Measurements from ENCODE around the gene LCOR. TPM values are rescaled to one million over a fixed set of nuclear protein-coding genes. Genes with fewer than 3 reads are reported as not detected.

The LCOR gene
- total RNA-seq, 1 donor, result 58.7 TPM

DNA sequence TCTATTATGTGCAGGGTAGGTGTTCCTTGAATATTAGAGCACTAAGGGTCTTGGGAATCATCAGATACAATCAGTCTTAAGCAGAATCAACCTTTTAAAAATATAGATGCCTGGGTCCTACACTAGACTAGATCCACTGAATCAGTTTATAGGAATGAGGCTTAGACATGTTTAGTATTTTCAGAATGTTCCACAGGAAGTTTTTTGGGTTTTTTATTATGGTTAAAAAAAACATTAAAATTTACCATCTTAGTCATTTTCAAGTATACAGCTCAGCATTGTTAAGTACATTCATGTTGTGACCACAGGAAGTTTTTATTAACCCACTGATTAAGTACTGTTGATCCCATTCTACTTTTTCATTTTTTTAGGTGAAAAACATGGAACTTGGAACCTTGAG, 135.7 kb downstream of the LCOR start:
- TF ChIP-seq CTCF (IDR thresholded peaks at IDR 0.05; ENCODE audit: insufficient read depth, low read depth, low read length), result no peak
- peak; percentile 33 for DNase-seq (ENCODE audit: low read depth)
- H3K4me3 ChIP-seq (ENCODE audit: low read depth, low read length), result no peak overlapping the region

DNA sequence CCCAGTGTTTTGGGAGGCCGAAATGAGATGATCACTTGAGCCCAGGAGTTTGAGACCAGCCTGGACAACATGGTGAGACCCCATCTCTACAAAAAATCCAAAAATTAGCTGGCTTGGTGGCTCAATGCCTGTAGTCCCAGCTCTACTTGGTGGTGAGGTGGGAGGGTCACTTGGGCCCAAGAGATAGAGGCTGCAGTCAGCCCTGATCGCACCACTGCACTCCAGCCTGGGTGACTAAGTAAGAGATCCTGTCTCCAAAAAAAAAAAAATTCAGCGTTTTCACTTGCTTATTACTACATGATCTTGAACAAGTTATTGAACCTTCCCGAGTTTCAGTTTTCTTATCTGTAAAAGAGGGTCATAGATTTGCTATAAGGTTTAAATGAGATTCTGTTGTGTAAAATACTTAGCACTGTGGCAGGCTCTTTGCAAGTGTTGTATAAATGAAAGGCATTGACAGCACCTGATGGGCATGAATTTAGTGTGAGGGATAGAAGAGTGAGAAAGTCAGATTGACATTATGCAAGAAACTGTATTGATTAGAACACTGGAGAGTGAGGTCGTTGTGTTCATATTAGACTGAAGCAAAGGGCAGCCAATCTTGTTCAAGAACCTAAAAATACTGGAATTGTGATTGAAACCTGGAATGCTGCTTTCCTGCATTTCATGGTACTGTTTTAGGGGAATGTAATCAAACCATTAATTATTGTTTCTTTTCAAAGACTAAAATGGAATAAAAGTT, 136.8 kb downstream of the LCOR start:
- no peak for DNase-seq (ENCODE audit: low read depth)
- no peak overlapping the region for H3K4me3 ChIP-seq (ENCODE audit: low read depth, low read length)
- TF ChIP-seq CTCF (IDR thresholded peaks at IDR 0.05; ENCODE audit: insufficient read depth, low read depth, low read length), result no peak

- DNase-seq (ENCODE audit: low read depth), result no peak
- no peak for TF ChIP-seq CTCF (IDR thresholded peaks at IDR 0.05; ENCODE audit: insufficient read depth, low read depth, low read length)
These were observed 139.2 kb downstream of the LCOR start for GRCh38 chr10:96971324-96971723.

DNA sequence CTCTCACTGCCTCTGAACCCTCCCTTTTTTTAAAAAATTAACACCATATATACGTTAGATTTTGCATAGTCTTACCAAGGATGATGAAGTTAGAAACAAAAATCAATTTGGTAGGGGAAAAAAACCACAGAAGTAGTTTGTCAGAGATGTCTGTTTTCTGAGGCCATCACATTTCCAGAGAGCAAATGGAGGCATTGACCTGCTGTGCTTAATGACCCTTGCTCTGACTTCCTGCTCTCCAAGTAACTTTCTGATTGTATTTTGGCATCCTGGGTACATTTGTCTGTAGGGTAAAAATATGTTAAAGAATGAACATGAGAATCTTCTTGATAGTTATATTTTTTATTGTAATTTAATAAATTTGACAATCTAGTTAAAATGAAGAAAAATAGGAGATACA, 140.2 kb downstream of the LCOR start:
- DNase-seq (ENCODE audit: low read depth), result no peak
- TF ChIP-seq CTCF (IDR thresholded peaks at IDR 0.05; ENCODE audit: insufficient read depth, low read depth, low read length), result no peak
- H3K4me3 ChIP-seq (ENCODE audit: low read depth, low read length), result no peak overlapping the region

More at GRCh38 chr10:96971324-96971723, 139.2 kb downstream of the LCOR start:
- H3K4me3 ChIP-seq (ENCODE audit: low read depth, low read length), result no peak overlapping the region

DNA sequence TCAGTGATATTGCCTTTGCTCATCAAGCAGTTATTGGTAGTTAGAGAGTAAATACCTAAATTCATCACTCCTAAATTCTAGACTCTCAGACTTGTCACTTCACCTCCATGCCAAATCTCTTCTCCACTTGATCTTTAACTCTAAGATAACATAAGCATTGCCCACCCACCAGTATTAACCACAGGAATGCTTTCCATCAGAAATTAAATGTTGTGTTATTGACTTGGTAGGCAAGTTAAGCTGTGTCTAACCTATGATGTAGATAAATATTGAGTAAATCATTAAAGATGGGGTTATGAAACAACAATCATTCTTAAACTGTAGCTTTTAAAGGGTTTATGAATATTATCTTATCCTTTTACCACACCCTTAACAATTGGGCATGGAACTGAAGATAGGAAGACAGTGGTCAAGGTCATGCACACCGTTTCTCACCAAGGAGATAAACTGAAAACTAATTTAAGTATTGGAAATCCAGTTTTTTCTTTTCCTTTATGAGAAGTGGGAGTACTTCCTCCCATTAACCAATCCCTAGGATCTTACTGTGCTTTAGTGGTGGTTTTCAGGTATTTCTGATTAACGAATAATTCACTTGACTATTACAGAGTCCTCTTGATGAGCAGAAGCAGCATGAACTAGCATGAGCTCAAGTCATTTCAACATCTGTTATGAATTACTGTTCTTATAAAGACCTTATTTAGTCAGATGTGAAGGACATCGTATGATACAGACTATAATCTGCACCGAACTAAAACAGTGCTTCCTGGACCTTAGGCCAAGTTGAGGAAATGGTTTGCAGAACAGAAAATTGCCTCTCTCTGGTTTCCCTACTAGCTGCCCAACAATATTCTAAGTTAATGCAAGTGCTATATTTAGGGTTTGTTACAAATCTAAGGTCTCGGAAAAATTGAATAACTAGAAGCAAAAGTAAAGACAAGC, 142.0 kb downstream of the LCOR start:
- DNase-seq (ENCODE audit: low read depth), result no peak
- no peak overlapping the region for H3K4me3 ChIP-seq (ENCODE audit: low read depth, low read length)
- TF ChIP-seq CTCF (IDR thresholded peaks at IDR 0.05; ENCODE audit: insufficient read depth, low read depth, low read length), result no peak

GRCh38 chr10:96975136-96975535, 143.0 kb downstream of the LCOR start:
- no peak for TF ChIP-seq CTCF (IDR thresholded peaks at IDR 0.05; ENCODE audit: insufficient read depth, low read depth, low read length)
- no peak overlapping the region for H3K4me3 ChIP-seq (ENCODE audit: low read depth, low read length)
- DNase-seq (ENCODE audit: low read depth), result no peak

Measured in fibroblast of villous mesenchyme (primary cell).